ENCODE data around the gene CD79B.
"Not testable (repeated sequence)": the region's sequence is repeated elsewhere in the genome, so short reads cannot be mapped to it uniquely, and the experiment has no call there.

Gene CD79B

DNA sequence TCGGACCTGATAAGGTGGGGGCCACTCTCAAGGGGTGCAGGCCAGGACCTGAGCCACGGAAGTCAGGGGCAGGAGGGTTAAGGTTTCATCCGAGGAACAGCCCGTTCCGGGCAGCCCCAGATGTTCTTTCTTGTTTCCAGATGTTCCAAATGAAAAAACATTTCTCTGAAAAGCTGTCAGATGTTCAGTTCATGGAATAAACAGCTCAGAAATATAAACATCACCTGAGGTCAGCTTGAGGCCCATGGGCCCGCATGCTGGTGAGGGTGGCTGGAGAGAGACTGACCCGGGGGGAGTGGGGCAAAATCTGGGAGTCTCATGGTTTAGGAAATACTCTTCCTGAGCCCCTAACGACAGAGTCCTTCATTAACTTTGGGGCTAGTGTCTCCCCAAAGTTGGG is 1.5 kb upstream of the CD79B start:
- FAIRE-seq (no peak), DNase-seq (ENCODE audit: low spot score) (no peak)

DNA sequence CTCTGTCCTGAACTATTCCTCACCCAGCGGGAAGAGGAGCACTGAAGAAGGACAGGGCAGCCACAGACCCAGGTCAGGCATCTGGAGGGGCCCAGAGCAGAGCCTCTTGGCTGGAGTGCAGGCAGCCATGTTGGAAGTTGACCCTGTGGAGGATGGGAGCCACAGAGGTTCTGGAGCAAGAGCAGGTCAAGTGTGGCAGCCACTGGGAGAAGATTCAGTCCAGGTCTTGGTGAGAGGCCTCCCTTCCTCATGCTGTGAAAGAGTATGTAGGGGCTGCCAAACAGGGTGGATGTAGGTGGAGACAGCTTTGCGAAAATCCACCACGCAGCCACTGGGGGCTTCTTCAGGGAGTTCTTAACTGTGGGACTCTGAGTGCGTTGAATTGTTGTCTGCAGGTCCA is 590 bp upstream of the CD79B start:
- FAIRE-seq (no peak), DNase-seq (ENCODE audit: low spot score) (no peak)

DNA sequence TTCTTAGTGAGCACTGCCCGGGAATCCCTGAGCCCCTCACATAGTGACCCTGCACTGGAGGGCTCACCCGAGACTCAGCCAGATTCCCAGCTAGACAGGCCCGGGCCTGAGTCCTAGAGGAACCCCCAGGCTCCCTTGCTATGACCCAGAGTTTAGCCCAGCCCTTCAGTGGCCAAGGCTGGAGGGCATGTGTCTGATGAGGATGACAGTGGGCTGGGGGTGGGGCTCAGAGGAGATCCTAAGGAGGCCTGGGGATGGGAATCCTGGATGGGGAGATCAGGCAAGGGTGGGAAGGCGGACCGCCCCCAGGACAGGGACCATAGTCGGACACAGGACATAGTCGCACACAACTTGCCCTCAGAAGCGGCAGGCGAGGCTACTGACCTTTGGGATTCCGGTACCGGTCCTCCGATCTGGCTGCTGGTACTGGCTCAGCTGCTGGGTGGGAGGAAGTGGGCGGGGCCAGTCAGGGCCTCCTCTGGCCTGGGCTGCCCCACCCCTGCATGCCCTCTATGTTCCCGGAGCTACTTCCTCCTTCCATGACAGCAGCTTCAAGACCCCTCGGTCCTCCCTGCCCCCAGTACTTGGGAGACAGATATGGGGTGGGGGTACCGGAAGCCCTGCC is 1.1 kb downstream of the CD79B start:
- no peak for DNase-seq (ENCODE audit: low spot score)
- FAIRE-seq, result no peak

DNA sequence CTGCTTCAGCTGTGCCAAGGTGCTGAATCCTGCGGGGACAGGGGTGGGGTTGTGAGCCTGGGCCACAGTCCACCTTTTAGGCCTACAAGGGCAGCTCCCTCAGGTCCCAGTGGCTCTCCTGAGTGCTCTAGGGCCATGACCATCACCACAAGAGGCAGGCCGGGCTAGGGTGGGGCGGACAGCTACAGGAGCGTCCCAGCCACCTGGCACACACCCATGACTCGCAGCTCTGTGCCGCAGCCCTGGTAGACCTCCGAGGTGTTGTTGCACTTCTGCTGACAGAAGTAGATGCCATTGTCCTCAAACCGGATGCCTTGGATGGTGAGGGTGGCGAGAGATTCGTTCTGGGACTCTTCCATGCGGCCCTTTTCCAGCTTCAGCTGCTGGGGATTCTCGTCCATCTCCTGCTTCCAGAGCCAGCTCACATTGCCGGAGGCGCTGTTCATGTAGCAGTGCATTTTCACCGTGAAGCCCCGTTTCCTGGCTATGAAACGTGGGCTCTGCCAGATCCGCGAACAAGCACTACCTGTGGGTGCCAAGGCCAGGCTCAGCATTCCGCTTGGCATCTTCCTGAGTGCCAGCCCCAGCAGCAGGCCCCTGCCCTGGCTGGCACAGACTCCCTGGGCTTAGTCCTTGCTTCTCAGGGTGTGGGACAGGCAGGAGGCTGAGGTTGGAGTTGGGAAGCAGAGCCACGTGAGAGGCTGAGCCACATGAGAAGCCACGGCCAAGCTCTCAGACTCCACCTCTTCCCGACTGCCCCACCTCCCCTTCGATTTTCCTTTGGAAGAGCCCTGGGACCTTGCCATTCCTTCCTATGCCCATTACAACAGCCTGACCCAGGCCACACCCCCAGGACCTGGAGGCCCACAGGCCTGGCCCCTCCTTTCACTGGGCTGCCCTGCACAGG is 2.0 kb downstream of the CD79B start:
- DNase-seq (ENCODE audit: low spot score) (no peak), FAIRE-seq (no peak)

DNA sequence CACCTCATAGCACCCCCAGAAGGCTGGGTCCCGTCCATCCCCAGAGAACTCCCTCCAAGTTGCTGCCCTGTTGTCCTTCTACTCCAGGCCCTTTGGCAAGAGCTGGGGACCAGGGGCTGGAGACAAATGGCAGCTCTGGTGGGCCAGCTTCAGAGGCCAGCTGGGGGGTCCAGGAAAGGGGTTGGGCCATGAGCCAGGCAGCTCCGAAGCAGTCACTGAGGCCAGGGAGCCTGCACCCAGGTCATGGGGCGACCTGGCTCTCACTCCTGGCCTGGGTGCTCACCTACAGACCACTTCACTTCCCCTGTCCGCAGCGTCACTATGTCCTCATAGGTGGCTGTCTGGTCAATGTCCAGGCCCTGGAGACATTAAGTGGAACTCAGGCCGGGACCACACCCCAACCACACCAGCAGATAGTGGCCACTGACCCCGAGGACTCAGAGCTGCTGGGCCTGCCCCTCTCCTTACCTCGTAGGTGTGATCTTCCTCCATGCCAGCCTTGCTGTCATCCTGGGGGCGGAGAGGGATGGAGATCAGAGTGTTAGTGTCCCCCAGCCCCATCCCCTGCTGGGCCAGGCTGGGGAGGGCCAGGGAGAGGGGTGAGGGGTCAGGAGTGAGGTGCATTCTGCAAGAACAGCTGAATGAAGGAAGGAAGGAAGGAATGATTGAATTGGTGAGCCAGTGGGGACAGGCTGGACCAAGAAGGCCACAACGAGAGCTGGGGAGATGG is 3.0 kb downstream of the CD79B start:
- DNase-seq (ENCODE audit: low spot score) (no peak), FAIRE-seq (no peak)

DNA sequence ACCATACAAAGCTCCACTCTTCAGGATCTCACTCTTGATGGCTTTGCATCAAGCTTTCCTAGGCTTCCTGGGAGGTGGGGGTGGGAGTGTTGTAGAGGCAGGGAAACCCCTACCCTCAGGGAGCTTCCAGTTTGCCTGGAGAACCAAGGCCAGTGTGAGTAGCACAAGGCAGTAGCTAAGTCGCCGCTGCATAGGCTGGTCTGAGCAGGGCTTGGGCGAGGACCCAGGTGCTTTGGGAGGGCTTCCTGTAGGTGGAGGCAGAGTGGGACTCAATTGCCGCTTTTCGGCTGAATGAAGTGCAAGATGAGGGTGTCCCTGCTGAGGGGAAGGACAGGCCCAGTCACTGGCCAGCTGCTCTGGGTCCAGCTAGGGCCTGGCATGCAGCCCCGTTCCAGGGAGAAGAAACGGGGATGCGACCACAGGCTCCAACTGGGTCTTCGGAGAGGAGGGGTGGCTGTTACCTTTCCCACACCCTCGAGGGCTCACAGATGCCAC is 3.9 kb downstream of the CD79B start:
- no peak for FAIRE-seq
- DNase-seq (ENCODE audit: low spot score), result no peak

DNA sequence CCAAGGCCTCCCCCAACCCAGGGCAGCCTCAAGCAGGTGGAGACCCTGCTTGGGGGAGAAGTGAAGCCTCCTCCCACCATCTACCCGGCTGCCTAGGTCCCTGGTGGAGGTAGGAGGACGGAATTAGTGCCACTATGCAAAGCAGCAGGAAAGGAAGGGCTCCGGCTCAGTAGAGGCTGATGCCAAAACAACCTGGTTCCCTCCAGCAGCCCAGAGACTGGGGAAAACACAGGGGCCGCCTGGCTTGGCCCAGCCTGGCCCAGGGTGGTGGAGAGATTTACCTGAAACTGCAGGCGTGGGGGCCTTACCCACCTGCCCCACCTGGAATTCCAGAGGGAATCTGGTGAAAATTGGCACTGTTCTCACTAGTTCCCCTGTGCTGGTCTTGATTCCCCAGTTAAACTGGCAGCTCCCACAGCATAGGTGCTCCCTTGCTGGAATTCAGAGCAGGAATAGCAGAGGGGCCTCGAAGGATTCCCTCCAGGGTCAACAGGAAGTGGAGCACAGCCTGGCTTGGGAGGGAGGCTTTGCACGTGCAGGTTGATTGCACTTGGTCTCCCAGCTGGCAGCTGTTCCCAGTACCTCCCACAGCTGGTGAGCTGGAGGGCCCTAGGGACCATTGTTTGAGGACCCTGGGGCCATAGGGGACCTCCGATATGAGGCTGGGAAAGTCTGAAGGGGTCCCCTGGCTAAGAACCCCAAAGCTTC is 4.5 kb downstream of the CD79B start:
- no peak for DNase-seq (ENCODE audit: low spot score)
- FAIRE-seq, result no peak

DNA sequence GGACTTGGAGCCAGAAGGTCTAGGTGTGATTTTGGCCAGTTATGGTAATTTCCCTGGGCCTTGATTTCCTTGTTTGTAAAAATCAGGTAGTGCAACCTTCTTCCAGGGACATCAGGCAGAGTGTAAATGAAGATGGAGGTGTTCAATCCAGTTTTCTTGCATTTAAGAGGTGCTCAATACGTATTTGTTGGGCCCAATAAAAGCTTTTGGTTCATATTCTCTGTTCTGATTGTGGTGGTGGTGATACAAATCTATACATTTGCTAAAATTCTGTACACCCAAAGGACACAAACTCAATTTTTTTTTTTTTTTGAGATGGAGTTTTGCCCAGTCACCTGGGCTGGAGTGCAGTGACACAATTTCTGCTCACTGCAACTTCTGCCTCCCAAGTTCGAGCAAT is 6.0 kb downstream of the CD79B start:
- FAIRE-seq (no peak), DNase-seq (ENCODE audit: low spot score) (no peak)

DNA sequence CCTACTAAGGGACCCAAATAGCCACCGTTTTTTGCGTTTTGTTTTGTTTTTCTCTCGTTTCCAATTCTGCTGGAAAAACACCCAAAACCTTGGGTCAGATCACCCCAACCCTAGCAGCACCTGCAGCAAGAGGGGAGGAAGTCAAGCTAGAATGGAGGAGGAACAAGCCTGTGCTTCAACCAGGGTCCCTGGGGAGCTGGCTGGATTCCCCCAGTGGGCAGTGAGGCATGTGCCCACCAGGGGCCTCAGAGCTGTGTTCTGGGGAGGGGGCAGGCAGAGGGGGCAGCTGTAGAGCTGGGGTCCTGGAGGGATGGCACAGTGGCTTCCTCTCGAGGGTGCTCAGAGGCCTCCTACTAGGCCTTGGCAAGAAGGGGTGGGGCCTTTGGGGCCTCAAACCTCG is 6.5 kb downstream of the CD79B start:
- no peak for FAIRE-seq
- no peak for DNase-seq (ENCODE audit: low spot score)

DNA sequence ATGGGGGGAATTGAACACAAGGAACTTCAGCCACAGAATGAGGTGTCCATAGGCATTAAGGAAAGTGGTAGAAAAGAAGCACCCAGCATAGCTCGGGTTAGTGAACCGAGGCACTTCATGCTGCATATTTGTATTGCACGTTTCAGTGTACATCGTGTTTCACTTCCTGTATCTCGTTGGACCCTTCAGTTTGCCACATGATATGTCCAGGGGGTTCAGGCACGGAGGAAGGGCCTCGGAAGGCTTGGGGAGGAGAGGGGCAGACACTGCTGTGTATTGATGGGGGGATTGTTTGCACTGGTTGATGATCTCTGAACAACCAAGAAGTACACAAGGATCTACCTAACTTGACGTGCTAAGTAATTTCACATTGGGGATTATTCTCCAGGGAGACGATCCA is 9.7 kb downstream of the CD79B start:
- not testable (repeated sequence) for FAIRE-seq

DNA sequence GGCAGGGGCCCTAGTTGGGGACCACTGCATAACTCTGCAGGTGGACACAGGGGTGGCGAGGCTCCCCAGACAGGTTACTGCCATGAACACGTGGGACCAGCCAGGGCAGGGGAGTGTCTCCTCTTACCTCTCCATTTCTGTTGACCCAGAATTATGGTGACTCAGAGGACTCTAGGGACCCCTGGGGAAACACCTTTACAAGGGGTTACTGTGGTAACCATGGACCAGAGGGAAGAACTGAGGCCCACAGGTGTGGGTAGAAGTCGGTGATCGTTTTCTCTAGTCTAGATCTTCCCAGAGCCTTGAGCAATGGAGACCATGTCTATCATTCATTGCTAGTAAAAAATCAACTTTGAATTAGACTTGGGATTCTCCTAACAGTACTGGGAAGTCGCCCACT is 11.4 kb downstream of the CD79B start:
- not testable (repeated sequence) for FAIRE-seq; DNase-seq (ENCODE audit: low spot score)

More for the DNA sequence above, 9.7 kb downstream of the CD79B start:
- DNase-seq (ENCODE audit: low spot score), result not testable (repeated sequence)

DNA sequence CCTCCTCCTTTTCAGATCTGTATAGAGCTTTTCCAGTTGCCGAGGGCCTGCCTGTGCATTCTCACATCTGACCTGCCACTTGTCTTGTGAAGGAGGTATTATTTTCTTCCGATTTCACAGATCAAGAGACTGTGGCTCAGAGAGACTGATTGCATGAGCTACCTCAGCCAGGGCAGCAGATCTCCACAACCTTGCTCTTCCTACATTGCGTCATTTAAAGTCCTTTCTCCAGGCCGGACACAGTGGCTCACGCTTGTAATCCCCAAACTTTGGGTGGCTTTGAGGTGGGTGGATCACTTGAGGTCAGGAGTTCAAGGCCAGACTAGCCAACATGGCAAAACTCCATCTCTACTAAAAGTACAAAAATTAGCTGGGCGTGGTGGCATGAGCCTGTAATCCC is 12.1 kb downstream of the CD79B start:
- not testable (repeated sequence) for DNase-seq (ENCODE audit: low spot score); FAIRE-seq

DNA sequence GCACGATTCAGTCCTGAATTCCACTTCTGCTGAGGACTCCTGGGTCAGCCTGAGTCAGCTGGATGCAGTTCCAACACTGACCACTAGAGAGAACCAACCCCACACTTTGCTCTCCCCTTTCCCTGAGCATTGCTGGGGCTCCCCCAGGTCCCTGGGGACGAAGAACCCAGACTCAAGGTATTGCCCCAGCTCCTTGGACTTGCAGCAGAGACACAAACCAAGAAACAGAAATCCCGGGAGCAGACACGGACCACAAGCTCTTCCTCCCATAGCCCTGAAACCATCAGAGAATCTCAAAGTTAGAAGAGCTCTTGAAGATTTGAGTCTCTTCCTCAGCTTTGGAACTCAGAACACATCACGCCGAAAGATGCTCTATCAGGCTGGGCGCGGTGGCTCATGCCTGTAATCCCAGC is 12.8 kb downstream of the CD79B start:
- FAIRE-seq (no peak), DNase-seq (ENCODE audit: low spot score) (peak; percentile 20)

DNA sequence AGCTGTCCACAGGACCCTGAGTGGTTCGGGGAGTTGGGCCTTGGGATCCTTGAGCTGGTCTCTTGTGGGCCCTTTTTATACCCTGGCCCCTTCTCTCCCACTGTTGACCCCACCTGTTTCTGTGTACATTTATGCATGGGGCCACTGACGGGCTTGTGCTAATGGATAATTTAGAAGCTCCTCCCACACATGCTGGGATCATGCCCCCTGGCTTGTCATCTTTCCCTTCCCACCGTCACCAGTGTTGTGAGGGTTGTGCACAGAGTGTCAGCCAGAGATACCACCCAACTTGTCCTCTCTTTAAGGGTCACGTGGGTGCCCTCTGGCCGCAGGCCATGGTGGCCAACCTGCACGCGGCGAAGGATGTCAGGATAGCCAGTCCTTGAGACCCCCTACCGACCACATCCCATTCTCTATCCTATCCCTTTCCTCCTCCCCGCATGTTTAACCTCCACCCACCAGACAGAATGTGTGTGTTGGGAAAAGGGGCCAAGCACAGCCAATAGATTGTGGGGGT is 13.3 kb downstream of the CD79B start, which contains the start of gene GH1:
TSS of gene GH1 (minus strand) at position 51 of the 517 bp plus-strand sequence. CDS start 63 bp downstream, outside the sequence.
- FAIRE-seq; DNase-seq (ENCODE audit: low spot score): not testable (repeated sequence)

DNA sequence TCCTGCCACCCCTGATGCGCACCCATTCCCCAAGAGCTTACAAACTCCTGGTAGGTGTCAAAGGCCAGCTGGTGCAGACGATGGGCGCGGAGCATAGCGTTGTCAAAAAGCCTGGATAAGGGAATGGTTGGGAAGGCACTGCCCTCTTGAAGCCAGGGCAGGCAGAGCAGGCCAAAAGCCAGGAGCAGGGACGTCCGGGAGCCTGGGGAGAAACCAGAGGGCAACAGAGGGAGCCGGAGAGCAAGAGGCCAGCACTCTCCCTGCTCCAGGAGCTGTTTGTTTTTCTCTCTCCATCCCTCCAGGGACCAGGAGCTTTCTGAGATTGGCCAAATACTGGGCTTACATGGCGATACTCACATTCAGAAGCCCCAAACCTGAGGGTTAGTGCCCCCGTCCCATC is 13.8 kb downstream of the CD79B start:
- DNase-seq (ENCODE audit: low spot score) (no peak), FAIRE-seq (no peak)

DNA sequence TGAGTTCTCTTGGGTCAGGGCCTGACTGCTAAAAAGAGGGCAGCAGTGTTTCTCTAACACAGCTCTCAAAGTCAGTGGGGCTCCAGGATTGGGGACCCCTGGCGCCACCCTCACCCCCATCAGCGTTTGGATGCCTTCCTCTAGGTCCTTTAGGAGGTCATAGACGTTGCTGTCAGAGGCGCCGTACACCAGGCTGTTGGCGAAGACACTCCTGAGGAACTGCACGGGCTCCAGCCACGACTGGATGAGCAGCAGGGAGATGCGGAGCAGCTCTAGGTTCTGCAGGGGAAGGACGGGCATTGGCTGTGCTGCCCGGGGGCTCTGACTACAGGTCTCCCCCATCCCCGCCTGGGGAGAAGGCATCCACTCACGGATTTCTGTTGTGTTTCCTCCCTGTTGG is 14.5 kb downstream of the CD79B start:
- no peak for DNase-seq (ENCODE audit: low spot score)
- no peak for FAIRE-seq

DNA sequence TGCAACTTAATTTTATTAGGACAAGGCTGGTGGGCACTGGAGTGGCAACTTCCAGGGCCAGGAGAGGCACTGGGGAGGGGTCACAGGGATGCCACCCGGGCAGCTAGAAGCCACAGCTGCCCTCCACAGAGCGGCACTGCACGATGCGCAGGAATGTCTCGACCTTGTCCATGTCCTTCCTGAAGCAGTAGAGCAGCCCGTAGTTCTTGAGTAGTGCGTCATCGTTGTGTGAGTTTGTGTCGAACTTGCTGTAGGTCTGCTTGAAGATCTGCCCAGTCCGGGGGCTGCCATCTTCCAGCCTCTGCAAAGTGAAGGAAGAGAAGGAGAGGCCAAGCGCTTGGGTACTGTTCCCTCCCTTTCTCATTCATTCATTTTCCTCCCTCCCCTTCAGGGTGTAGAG is 14.9 kb downstream of the CD79B start:
- DNase-seq (ENCODE audit: low spot score); FAIRE-seq: not testable (repeated sequence)

DNA sequence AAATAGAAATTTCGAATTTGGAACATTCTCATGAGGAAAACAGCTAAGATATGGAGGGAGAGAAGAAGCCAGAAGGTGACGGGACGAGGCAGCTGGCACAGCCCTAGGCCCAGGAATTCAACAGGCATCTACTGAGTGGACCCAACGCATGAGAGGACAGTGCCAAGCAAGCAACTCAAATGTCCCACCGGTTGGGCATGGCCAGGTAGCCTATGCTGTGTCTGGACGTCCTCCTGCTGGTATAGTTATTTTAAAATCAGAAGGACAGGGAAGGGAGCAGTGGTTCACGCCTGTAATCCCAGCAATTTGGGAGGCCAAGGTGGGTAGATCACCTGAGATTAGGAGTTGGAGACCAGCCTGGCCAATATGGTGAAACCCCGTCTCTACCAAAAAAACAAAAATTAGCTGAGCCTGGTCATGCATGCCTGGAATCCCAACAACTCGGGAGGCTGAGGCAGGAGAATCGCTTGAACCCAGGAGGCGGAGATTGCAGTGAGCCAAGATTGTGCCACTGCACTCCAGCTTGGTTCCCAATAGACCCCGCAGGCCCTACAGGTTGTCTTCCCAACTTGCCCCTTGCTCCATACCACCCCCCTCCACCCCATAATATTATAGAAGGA is 15.5 kb downstream of the CD79B start:
- FAIRE-seq, result no peak
- no peak for DNase-seq (ENCODE audit: low spot score)

DNA sequence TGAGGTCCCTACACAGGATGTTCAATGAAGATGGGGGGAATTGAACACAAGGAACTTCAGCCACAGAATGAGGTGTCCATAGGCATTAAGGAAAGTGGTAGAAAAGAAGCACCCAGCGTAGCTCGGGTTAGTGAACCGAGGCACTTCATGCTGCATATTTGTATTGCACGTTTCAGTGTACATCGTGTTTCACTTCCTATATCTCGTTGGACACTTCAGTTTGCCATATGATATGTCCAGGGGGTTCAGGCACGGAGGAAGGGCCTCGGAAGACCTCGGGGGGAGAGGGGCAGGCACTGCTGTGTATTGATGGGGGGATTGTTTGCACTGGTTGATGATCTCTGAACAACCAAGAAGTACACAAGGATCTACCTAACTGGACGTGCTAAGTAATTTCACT is 16.4 kb downstream of the CD79B start:
- not testable (repeated sequence) for DNase-seq (ENCODE audit: low spot score); FAIRE-seq

DNA sequence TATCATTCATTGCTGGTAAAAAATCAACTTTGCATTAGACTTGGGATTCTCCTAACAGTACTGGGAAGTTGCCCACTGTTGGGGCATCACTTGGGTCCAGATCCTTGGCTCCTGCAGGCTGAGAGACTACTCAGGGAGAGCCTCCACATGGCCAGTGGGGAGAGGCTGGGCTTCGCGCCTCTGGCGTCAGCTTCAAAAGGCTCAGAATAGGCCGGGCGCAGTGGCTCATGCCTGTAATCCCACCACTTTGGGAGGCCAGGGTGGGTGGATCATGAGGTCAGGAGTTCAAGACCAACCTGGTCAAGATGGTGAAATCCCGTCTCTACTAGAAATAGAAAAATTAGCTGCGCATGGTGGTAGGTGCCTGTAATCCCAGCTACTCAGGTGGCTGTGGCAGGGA is 17.7 kb downstream of the CD79B start:
- DNase-seq (ENCODE audit: low spot score) (no peak), FAIRE-seq (no peak)
